Thoracic aorta (tissue), 2 donors: ENCODE data around the gene SLC26A1. TPM values are rescaled to one million over a fixed set of nuclear protein-coding genes. Genes with fewer than 3 reads are reported as not detected.

Source experiments
- ATAC-seq: fragments of 150-250 bp; one replicate; pipeline ENCODE4 v1.8.0; 2017; ENCODE audit warnings: low read depth; ENCODE audit not compliant: insufficient number of reproducible peaks, low FRiP score
- DNase-seq: peaks from one replicate; pipeline ENCODE4 v3.0.0-alpha.2; 2020; ENCODE audit warnings: low spot score
- H3K27ac ChIP-seq, 2 donors: fragments of 200-600 bp; sonication (generic); 1 replicate in 1 of 2; 2 replicates in 1 of 2; pipeline ENCODE4 v1.5.1; 2016; ENCODE audit warnings: mild to moderate bottlenecking in 2 of 2, moderate library complexity in 2 of 2
- H3K27me3 ChIP-seq: fragments of 200-600 bp; sonication (generic); replicated peaks from 2 replicates; pipeline ENCODE4 v1.6.0; 2016; ENCODE audit warnings: mild to moderate bottlenecking; ENCODE audit not compliant: insufficient read depth
- H3K36me3 ChIP-seq: fragments of 200-600 bp; sonication (generic); one replicate; pipeline ENCODE4 v1.5.1; 2016
- H3K4me1 ChIP-seq, 2 donors: fragments of 200-600 bp; sonication (generic); 1 replicate in 1 of 2; 2 replicates in 1 of 2; pipeline versions ENCODE4 v1.5.1 to v1.6.0; 2016; ENCODE audit warnings: low read depth in 2 of 2, mild to moderate bottlenecking in 1 of 2; ENCODE audit not compliant: control insufficient read depth in 1 of 2
- H3K4me3 ChIP-seq: fragments of 200-600 bp; sonication (generic); 2 replicates; pipeline ENCODE4 v1.5.1; 2016; ENCODE audit warnings: mild to moderate bottlenecking
- H3K9me3 ChIP-seq: fragments of 200-600 bp; sonication (generic); 2 replicates; pipeline ENCODE4 v1.5.1; 2016
- CTCF ChIP-seq: fragments of 200-600 bp; sonication (generic); IDR thresholded peaks from one replicate; pipeline ENCODE4 v1.5.1; 2019; ENCODE audit warnings: antibody characterized with exemption
- total RNA-seq, 2 donors: library from RNA; depleted of rRNA; stranded (reverse); fragments of >200 nt; gene quantifications; one replicate each; pipeline versions ENCODE4 v1.1.0 to v1.2.3, GENCODE V29; 2016

Gene SLC26A1
- total RNA-seq, 2 donors from 2014 or later = not detected

DNA sequence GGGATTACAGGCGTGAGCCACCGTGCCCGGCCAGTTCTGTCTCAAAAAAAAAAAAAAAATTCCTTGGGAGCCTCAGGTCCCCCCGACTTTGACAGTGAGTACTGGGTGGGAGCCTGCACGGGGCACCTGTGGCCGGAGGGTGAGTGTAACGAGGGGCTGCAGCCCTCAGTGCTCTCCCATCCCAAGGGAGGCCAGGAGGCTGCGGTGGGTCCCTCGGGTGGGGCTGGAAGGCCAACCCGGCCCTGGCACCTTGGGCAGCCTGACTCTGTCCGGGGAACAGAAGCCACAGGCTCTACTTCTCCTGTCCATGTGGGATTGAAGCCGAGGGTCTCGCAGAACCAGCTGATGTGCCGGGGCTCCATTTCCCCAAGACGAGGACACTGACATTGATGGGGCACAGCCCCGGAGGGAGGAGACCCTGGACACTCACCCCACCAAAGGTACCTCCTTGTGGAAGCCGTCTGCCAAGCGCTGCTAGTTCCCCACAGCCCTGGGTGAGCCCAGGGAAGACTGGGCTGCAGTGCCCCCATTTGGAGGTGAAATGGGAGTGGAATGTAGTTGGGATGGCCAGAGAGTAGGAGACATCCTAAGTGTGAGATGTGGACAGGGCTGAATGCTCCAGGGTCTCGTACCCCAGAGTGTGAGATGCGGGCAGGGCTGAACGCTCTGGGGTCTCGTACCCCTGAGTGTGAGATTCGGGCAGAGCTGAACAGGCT is 2.3 kb upstream of the SLC26A1 start:
- Histone ChIP-seq H3K27ac (no peak overlapping the region), H3K4me1 (peaks cover 5 to 9% of the 10 kb centered on the region in 2 donors), H3K27me3 (peaks cover 5% of the 10 kb centered on the region), H3K36me3 (no peaks in the 10 kb centered on the region), H3K9me3 (no peaks in the 10 kb centered on the region), H3K4me3 (no peak overlapping the region)
- DNase-seq (no peak), ATAC-seq (no peak)
- no peak for TF ChIP-seq CTCF

DNA sequence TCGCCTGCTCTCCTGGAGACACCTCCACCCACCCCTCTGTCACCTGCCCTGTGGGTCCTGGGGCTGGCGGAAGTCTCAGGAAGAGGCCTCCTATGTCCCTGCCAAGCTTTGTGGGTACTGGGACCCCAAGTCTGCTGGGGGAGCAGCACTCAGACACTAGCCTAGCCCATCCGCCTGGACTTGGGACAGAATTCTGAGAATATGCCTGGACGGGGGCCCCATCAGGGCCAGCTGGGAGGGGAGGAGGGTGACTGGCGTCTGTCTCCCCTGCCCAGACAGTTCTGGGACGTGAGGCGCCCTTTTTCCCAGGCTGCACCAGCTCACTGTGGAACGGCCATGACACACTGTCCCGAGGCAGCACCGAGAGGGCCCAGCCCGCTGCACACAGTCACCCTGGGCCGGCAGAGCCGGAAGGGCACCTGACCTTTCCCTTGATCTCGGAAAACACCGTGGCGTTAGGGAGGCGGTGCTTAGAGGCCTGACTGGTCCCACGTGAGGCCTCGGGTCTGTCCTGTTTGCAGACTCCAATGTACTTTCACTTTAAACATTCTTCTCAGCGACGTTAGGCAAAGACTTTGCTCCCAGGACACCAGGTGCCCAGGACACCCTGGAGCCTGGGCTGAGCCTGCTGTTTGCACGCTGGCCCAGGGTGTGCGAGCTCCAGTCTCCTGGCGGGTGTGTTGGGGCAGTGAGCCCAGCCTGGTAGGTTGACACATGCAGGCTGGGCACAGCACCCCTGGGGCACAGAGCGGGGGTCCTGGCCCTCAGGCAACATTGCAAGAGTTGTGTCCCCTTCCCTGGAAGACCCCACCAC is 700 bp downstream of the SLC26A1 start:
- no peaks in the 10 kb centered on the region for H3K36me3 ChIP-seq
- no peak overlapping the region for H3K4me3 ChIP-seq
- H3K27ac ChIP-seq = no peak overlapping the region
- H3K4me1 ChIP-seq = peaks cover 5 to 10% of the 10 kb centered on the region in 2 donors
- no peak for TF ChIP-seq CTCF
- DNase-seq (no peak), ATAC-seq (no peak)
- H3K9me3 ChIP-seq = no peaks in the 10 kb centered on the region
- peaks cover 1% of the 10 kb centered on the region for H3K27me3 ChIP-seq

DNA sequence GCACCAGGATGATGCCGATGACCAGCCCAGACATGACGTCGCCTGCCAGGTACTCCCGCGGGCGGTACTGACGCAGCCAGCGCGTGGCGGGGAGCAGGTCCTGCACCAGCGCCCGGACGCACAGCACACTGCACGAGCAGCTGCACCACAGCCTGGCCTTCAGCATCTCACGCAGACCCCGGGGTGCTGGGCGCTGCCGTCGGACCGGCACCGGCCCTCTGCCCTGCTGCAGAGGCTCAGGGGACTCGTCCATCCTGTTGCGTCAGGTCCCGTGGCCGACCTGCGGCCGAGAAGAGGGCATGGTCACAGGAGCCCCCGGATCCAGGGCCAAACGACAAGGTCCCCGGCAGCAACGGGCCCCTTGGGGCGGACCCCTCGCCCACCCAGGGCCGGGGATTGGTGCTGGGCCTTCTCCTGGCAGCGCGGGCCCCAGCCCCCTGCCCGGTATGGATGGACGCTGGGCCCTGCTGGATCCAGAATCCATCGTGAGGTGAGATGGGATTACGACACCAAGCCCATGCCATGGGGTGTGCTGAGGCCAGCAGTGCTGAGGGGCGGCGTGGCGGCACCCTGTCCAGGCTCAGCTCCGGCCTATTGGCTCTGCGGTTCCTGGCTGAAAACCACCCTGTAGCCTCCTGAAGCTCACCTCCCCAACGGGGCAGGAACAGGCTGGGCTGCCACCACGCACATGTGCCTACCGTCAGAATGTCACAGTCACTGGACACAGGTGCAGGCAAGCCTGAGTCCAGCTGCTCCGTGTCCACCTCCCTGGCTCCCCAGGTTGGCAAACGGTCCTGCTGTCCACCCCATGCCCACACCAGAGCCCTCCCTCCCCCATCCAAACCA is 1.5 kb downstream of the SLC26A1 start:
- no peak overlapping the region for H3K4me3 ChIP-seq
- H3K4me1 ChIP-seq = peaks cover 7 to 13% of the 10 kb centered on the region in 2 donors
- H3K36me3 ChIP-seq = no peaks in the 10 kb centered on the region
- TF ChIP-seq CTCF = no peak
- no peaks in the 10 kb centered on the region for H3K27me3 ChIP-seq
- no peaks in the 10 kb centered on the region for H3K9me3 ChIP-seq
- no peak for DNase-seq
- H3K27ac ChIP-seq = no peak overlapping the region
- ATAC-seq = no peak

DNA sequence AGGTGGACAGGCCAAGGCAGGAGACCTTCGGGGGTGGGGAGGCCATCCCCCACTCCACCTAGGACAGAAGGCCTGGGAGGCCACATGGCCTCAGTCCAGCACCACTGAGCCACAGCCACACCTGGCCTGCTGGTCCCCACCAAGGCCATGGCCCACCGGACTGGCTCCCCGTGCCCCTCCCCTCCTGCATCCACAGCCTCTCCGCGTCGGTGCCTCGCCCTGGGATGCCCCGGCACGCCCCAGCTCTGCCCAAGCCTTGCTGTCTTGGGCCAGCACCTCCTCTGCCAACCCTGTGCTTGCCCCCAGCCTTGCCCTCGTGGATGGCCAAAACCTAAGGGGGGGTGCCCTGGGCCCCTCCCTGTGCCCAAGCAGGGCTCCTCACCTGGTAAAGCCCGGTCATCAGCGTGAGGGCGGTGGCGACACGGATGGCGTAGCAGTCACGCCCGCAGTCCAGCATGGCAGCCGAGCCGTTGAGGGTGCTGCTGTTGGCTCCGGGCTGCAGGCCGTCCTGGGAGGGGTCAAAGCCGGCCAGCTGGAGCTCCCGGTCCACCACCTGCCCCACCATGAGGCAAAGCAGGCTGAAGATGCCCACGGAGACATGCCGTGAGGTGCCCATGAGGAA is 2.3 kb downstream of the SLC26A1 start:
- H3K4me1 ChIP-seq = peaks cover 12 to 20% of the 10 kb centered on the region in 2 donors
- H3K27me3 ChIP-seq = no peaks in the 10 kb centered on the region
- no peak overlapping the region for H3K4me3 ChIP-seq
- no peak for TF ChIP-seq CTCF
- no peaks in the 10 kb centered on the region for H3K36me3 ChIP-seq
- DNase-seq (no peak), ATAC-seq (no peak)
- no peaks in the 10 kb centered on the region for H3K9me3 ChIP-seq
- H3K27ac ChIP-seq = no peak overlapping the region
